GM23338 (cell line): ENCODE results near the gene MRPL38. TPM values are rescaled to one million over a fixed set of nuclear protein-coding genes. Genes with fewer than 3 reads are reported as not detected.

Experiments
- CREB1 ChIP-seq: fragments of 250-450 bp; sonication (Bioruptor Pico); IDR thresholded peaks from 2 replicates; pipeline ENCODE4 v1.5.0; 2020; ENCODE audit warnings: low read depth, mild to moderate bottlenecking, moderate library complexity
- EZH2 ChIP-seq: fragments of 200-600 bp; sonication (generic); IDR thresholded peaks from one replicate; pipeline ENCODE4 v1.8.0; 2017; ENCODE audit warnings: antibody characterized with exemption, mild to moderate bottlenecking, low read depth; ENCODE audit not compliant: unreplicated experiment
- EZH2phosphoT487 ChIP-seq: fragments of 200-600 bp; sonication (generic); IDR thresholded peaks from one replicate; pipeline ENCODE4 v1.8.1; 2018; ENCODE audit warnings: antibody characterized with exemption; ENCODE audit not compliant: unreplicated experiment
- NANOG ChIP-seq: IDR thresholded peaks from 2 replicates; pipeline ENCODE4 v1.6.1; 2016; ENCODE audit warnings: antibody characterized with exemption, borderline replicate concordance
- POLR2AphosphoS5 ChIP-seq: IDR thresholded peaks from 2 replicates; pipeline ENCODE4 v1.6.1; 2016; ENCODE audit warnings: antibody characterized with exemption, low read depth
- REST ChIP-seq: IDR thresholded peaks from one replicate; pipeline ENCODE4 v1.6.1; 2018; ENCODE audit warnings: antibody characterized with exemption; ENCODE audit not compliant: unreplicated experiment
- STAT1 ChIP-seq: IDR thresholded peaks from one replicate; pipeline ENCODE4 v1.6.1; 2016; ENCODE audit warnings: antibody characterized with exemption; ENCODE audit not compliant: unreplicated experiment
- ZNF114 ChIP-seq: fragments of 250-450 bp; sonication (Bioruptor Pico); IDR thresholded peaks from 2 replicates; pipeline ENCODE4 v1.5.0; 2020; ENCODE audit warnings: mild to moderate bottlenecking, moderate library complexity
- polyA plus RNA-seq: library from polyadenylated mRNA; unstranded; fragments of >200 nt; fragmentation: Nextera tagmentation; extraction: Ambion mirVana; gene quantifications from 2 replicates; pipeline ENCODE4 v1.2.1, GENCODE V29; 2016
- total RNA-seq: library from RNA; depleted of rRNA; stranded (reverse); fragments of >200 nt; shearing (Covaris generic); gene quantifications from 2 replicates; pipeline ENCODE4 v1.2.3, GENCODE V29; 2014
- TF ChIP-seq, protein P1 (sequence below): fragments of 250-450 bp; sonication (Bioruptor Pico); IDR thresholded peaks from 2 replicates; pipeline ENCODE4 v1.5.0; 2020; ENCODE audit warnings: mild to moderate bottlenecking, moderate library complexity

The MRPL38 gene
- total and polyA plus RNA-seq, 2 experiments from 2014 or later, result 63.6 to 90.0 TPM

GRCh38 chr17:75917917-75918445 is 13.3 kb upstream of the MRPL38 start (continued):
- TF ChIP-seq, protein P1, sequence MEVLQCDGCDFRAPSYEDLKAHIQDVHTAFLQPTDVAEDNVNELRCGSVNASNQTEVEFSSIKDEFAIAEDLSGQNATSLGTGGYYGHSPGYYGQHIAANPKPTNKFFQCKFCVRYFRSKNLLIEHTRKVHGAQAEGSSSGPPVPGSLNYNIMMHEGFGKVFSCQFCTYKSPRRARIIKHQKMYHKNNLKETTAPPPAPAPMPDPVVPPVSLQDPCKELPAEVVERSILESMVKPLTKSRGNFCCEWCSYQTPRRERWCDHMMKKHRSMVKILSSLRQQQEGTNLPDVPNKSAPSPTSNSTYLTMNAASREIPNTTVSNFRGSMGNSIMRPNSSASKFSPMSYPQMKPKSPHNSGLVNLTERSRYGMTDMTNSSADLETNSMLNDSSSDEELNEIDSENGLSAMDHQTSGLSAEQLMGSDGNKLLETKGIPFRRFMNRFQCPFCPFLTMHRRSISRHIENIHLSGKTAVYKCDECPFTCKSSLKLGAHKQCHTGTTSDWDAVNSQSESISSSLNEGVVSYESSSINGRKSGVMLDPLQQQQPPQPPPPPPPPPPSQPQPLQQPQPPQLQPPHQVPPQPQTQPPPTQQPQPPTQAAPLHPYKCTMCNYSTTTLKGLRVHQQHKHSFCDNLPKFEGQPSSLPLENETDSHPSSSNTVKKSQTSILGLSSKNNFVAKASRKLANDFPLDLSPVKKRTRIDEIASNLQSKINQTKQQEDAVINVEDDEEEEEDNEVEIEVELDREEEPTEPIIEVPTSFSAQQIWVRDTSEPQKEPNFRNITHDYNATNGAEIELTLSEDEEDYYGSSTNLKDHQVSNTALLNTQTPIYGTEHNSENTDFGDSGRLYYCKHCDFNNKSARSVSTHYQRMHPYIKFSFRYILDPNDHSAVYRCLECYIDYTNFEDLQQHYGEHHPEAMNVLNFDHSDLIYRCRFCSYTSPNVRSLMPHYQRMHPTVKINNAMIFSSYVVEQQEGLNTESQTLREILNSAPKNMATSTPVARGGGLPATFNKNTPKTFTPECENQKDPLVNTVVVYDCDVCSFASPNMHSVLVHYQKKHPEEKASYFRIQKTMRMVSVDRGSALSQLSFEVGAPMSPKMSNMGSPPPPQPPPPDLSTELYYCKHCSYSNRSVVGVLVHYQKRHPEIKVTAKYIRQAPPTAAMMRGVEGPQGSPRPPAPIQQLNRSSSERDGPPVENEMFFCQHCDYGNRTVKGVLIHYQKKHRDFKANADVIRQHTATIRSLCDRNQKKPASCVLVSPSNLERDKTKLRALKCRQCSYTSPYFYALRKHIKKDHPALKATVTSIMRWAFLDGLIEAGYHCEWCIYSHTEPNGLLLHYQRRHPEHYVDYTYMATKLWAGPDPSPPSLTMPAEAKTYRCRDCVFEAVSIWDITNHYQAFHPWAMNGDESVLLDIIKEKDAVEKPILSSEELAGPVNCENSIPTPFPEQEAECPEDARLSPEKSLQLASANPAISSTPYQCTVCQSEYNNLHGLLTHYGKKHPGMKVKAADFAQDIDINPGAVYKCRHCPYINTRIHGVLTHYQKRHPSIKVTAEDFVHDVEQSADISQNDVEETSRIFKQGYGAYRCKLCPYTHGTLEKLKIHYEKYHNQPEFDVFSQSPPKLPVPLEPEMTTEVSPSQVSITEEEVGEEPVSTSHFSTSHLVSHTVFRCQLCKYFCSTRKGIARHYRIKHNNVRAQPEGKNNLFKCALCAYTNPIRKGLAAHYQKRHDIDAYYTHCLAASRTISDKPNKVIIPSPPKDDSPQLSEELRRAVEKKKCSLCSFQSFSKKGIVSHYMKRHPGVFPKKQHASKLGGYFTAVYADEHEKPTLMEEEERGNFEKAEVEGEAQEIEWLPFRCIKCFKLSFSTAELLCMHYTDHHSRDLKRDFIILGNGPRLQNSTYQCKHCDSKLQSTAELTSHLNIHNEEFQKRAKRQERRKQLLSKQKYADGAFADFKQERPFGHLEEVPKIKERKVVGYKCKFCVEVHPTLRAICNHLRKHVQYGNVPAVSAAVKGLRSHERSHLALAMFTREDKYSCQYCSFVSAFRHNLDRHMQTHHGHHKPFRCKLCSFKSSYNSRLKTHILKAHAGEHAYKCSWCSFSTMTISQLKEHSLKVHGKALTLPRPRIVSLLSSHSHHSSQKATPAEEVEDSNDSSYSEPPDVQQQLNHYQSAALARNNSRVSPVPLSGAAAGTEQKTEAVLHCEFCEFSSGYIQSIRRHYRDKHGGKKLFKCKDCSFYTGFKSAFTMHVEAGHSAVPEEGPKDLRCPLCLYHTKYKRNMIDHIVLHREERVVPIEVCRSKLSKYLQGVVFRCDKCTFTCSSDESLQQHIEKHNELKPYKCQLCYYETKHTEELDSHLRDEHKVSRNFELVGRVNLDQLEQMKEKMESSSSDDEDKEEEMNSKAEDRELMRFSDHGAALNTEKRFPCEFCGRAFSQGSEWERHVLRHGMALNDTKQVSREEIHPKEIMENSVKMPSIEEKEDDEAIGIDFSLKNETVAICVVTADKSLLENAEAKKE, result no peak
- no peak for TF ChIP-seq STAT1
- no peak for TF ChIP-seq ZNF114 (CRISPR knock-in tag)
- no peak for TF ChIP-seq REST
- TF ChIP-seq EZH2phosphoT487, result no peak
- TF ChIP-seq CREB1 (CRISPR knock-in tag), result no peak
- TF ChIP-seq EZH2, result no peak
- no peak for TF ChIP-seq NANOG
- no peak for TF ChIP-seq POLR2AphosphoS5
